Type B pancreatic cell (in vitro differentiated cells): ENCODE measurements around the gene BPI. TPM values are rescaled to one million over a fixed set of nuclear protein-coding genes. Genes with fewer than 3 reads are reported as not detected.
"Not testable (repeated sequence)": the region's sequence is repeated elsewhere in the genome, so short reads cannot be mapped to it uniquely, and the experiment has no call there.

ENCODE experiments used
- DNase-seq: peaks from one replicate; pipeline ENCODE4 v3.0.0; 2021; ENCODE audit warnings: mixed read lengths; ENCODE audit not compliant: unreplicated experiment; ENCODE audit errors: extremely low spot score
- H3K27ac Mint-ChIP-seq: 2 replicates; pipeline ENCODE4 v1.8.0; 2021; ENCODE audit warnings: mild to moderate bottlenecking, mixed read lengths
- H3K27me3 Mint-ChIP-seq: 2 replicates; pipeline ENCODE4 v1.8.0; 2021; ENCODE audit warnings: mixed read lengths
- H3K36me3 Mint-ChIP-seq: 2 replicates; pipeline ENCODE4 v1.8.0; 2021; ENCODE audit warnings: mixed read lengths
- H3K4me1 Mint-ChIP-seq: one replicate; pipeline ENCODE4 v1.8.0; 2021; ENCODE audit warnings: mixed read lengths; ENCODE audit not compliant: unreplicated experiment
- H3K4me3 Mint-ChIP-seq: 2 replicates; pipeline ENCODE4 v1.8.0; 2021; ENCODE audit warnings: mild to moderate bottlenecking, mixed read lengths
- H3K9me3 Mint-ChIP-seq: 2 replicates; pipeline ENCODE4 v1.8.0; 2021; ENCODE audit warnings: mixed read lengths
- long read RNA-seq: library from polyadenylated mRNA; unstranded; transcript quantifications from one replicate; pipeline ENCODE4 v2.0.0, GENCODE V29; 2020
- total RNA-seq: library from RNA; stranded (reverse); gene quantifications from 2 replicates; pipeline ENCODE4 v1.2.1, GENCODE V29; 2021; ENCODE audit warnings: low replicate concordance
- TF ChIP-seq, protein P1 (sequence below): fragments of 200-600 bp; sonication (generic); conservative IDR thresholded peaks from 2 replicates; pipeline ENCODE4 v1.5.0; 2021; ENCODE audit warnings: antibody characterized with exemption, mild to moderate bottlenecking

BPI gene
- total RNA-seq = 0.17 TPM in 1 of 2 replicates, not detected in the other
- long read RNA-seq = 0 reads

- Mint-ChIP-seq H3K9me3 (no peaks in the 10 kb centered on the region), H3K27ac (no peak within 1 kb of the TSS), H3K4me1 (peaks cover 15% of the 10 kb centered on the region), H3K4me3 (no peak within 1 kb of the TSS), H3K27me3 (no peaks in the 10 kb centered on the region), H3K36me3 (no peaks in the 10 kb centered on the region)
- DNase-seq = no peak
- TF ChIP-seq, protein P1, sequence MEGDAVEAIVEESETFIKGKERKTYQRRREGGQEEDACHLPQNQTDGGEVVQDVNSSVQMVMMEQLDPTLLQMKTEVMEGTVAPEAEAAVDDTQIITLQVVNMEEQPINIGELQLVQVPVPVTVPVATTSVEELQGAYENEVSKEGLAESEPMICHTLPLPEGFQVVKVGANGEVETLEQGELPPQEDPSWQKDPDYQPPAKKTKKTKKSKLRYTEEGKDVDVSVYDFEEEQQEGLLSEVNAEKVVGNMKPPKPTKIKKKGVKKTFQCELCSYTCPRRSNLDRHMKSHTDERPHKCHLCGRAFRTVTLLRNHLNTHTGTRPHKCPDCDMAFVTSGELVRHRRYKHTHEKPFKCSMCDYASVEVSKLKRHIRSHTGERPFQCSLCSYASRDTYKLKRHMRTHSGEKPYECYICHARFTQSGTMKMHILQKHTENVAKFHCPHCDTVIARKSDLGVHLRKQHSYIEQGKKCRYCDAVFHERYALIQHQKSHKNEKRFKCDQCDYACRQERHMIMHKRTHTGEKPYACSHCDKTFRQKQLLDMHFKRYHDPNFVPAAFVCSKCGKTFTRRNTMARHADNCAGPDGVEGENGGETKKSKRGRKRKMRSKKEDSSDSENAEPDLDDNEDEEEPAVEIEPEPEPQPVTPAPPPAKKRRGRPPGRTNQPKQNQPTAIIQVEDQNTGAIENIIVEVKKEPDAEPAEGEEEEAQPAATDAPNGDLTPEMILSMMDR = no peak
Measured at GRCh38 chr20:38303908-38304379, at the start of gene BPI. Gene BPI, plus strand, starts transcription at chr20:38304156. Its CDS starts 68 bp downstream, at chr20:38304224.

- DNase-seq, H3K4me3 Mint-ChIP-seq, H3K36me3 Mint-ChIP-seq, H3K9me3 Mint-ChIP-seq, H3K27ac Mint-ChIP-seq: not testable (repeated sequence)
- Mint-ChIP-seq H3K4me1 (peaks cover 12% of the 10 kb centered on the region), H3K27me3 (peaks cover 14% of the 10 kb centered on the region)
Measured at GRCh38 chr20:38254621-38255020, 49.3 kb upstream of the BPI start.

GRCh38 chr20:38255393-38255792 is 48.6 kb upstream of the BPI start:
- no peak overlapping the region for H3K4me3 Mint-ChIP-seq
- no peak for DNase-seq
- H3K27me3 Mint-ChIP-seq = peaks cover 21% of the 10 kb centered on the region
- peaks cover 18% of the 10 kb centered on the region for H3K4me1 Mint-ChIP-seq
- no peaks in the 10 kb centered on the region for H3K36me3 Mint-ChIP-seq
- H3K9me3 Mint-ChIP-seq = no peaks in the 10 kb centered on the region
- TF ChIP-seq, protein P1 = no peak
- H3K27ac Mint-ChIP-seq = no peak overlapping the region

GRCh38 chr20:38256021-38256420 is 47.9 kb upstream of the BPI start:
- DNase-seq = no peak
- TF ChIP-seq, protein P1 = no peak
- peaks cover 26% of the 10 kb centered on the region for H3K27me3 Mint-ChIP-seq
- peaks cover 19% of the 10 kb centered on the region for H3K4me1 Mint-ChIP-seq
- H3K4me3 Mint-ChIP-seq = no peak overlapping the region
- no peak overlapping the region for H3K27ac Mint-ChIP-seq
- no peaks in the 10 kb centered on the region for H3K9me3 Mint-ChIP-seq
- H3K36me3 Mint-ChIP-seq = no peaks in the 10 kb centered on the region

DNA sequence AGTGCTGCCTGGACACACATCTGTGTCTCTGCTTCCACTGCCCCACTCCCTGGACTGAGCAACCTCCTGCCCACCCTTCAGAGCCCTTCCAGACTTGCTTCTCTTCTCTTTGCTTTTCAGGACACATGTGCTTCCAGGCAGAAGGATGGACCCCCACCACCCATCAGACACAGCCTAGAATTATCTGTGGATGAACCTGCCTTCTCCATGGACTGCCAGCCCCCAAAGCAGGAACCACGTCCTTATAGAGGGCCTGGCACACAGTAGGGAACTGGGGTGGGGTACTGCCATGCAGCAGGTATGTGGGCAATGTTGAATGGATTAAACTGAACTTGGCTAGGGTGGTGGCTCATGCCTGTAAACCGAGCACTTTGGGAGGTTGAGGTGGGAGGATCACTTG is 47.0 kb upstream of the BPI start:
- TF ChIP-seq, protein P1 = no peak
- no peak for DNase-seq
- Mint-ChIP-seq H3K27me3 (peaks cover 32% of the 10 kb centered on the region), H3K9me3 (no peaks in the 10 kb centered on the region), H3K27ac (no peak overlapping the region), H3K4me1 (peaks cover 21% of the 10 kb centered on the region), H3K36me3 (no peaks in the 10 kb centered on the region), H3K4me3 (no peak overlapping the region)

DNA sequence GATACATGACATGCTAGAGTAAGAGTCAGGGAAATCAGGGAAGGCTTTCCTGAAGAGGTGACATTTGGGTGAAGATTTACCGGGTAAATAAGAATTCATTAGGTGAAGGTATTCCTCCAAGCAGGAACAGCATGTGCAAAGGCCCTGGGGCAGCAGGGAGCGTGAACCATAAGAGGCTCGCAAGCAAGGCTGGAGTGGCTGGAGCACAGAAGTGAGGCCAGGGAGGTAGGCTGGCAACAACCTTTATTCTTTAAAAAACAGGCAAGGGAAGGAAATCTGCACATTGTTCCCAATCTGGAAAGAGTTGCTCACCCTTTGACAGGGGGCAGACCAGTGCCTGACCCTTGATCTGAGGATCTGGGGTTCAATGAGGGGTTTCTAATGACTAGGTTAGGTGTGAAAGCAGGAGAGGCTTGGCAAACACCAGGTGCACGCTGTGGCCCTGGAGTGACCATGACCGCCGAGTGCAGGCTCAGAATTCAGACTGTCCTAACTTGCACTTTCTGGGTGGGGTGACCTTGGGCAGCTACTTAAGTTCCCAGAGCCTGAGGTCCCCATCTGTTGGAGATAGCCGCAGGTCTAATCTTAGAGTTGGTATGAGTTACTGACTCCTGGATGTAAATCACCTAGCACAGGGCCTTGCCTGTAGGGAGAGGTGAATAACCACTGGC is 45.3 kb upstream of the BPI start:
- H3K36me3 Mint-ChIP-seq = no peaks in the 10 kb centered on the region
- no peak for DNase-seq
- no peak overlapping the region for H3K27ac Mint-ChIP-seq
- TF ChIP-seq, protein P1 = no peak
- H3K9me3 Mint-ChIP-seq = no peaks in the 10 kb centered on the region
- H3K4me1 Mint-ChIP-seq = peaks cover 9% of the 10 kb centered on the region
- H3K27me3 Mint-ChIP-seq = peaks cover 44% of the 10 kb centered on the region
- peak overlapping the region; percentile 37 for H3K4me3 Mint-ChIP-seq
